H9 (cell line): ENCODE results near the gene AP2S1. TPM values are rescaled to one million over a fixed set of nuclear protein-coding genes. Genes with fewer than 3 reads are reported as not detected.

Experiments
- DNase-seq: peaks from one replicate; pipeline ENCODE4 v3.0.0-alpha.2; 2017
- H2AFZ ChIP-seq: one replicate; pipeline ENCODE4 v1.6.1; 2013; ENCODE audit warnings: mild to moderate bottlenecking, low read length, control low read depth, moderate library complexity
- H2AK5ac ChIP-seq: 2 replicates; pipeline ENCODE4 v1.6.1; 2013; ENCODE audit warnings: low read length, control low read depth, mixed read lengths; ENCODE audit not compliant: insufficient read length
- H2BK120ac ChIP-seq: one replicate; pipeline ENCODE4 v1.6.1; 2013; ENCODE audit warnings: low read depth, mild to moderate bottlenecking, low read length, control low read depth, inconsistent platforms; ENCODE audit not compliant: poor library complexity, severe bottlenecking
- H2BK12ac ChIP-seq: 2 replicates; pipeline ENCODE4 v1.6.1; 2013; ENCODE audit warnings: low read length, control low read depth, mixed read lengths, low read depth; ENCODE audit not compliant: insufficient read length
- H2BK15ac ChIP-seq: 2 replicates; pipeline ENCODE4 v1.6.1; 2013; ENCODE audit warnings: low read depth, low read length, control low read depth
- H2BK20ac ChIP-seq: one replicate; pipeline ENCODE4 v1.6.1; 2013; ENCODE audit warnings: low read depth, mild to moderate bottlenecking, low read length, control low read depth, inconsistent platforms; ENCODE audit not compliant: poor library complexity, severe bottlenecking
- H2BK5ac ChIP-seq: 2 replicates; pipeline ENCODE4 v1.6.1; 2013; ENCODE audit warnings: low read length, control low read depth, mixed read lengths; ENCODE audit not compliant: insufficient read length
- H3K14ac ChIP-seq: 2 replicates; pipeline ENCODE4 v1.6.1; 2013; ENCODE audit warnings: low read length, control low read depth; ENCODE audit not compliant: insufficient read depth
- H3K18ac ChIP-seq: 2 replicates; pipeline ENCODE4 v1.6.1; 2013; ENCODE audit warnings: low read depth, mild to moderate bottlenecking, mixed read lengths, low read length, control low read depth; ENCODE audit not compliant: insufficient read length
- H3K23ac ChIP-seq: 2 replicates; pipeline ENCODE4 v1.6.1; 2013; ENCODE audit warnings: low read length, control low read depth, mixed read lengths, low read depth; ENCODE audit not compliant: insufficient read length
- H3K23me2 ChIP-seq: 2 replicates; pipeline ENCODE4 v1.6.1; 2013; ENCODE audit warnings: low read depth, mild to moderate bottlenecking, mixed read lengths, low read length, control low read depth; ENCODE audit not compliant: insufficient read length, poor library complexity, severe bottlenecking
- H3K27ac ChIP-seq: 2 replicates; pipeline ENCODE4 v1.5.1; 2013; ENCODE audit warnings: low read length, control low read depth, mixed read lengths, low read depth; ENCODE audit not compliant: insufficient read length
- H3K27me3 ChIP-seq: 2 replicates; pipeline ENCODE4 v1.6.1; 2013; ENCODE audit warnings: low read length, control low read depth, inconsistent platforms; ENCODE audit not compliant: insufficient read depth
- H3K4ac ChIP-seq: 2 replicates; pipeline ENCODE4 v1.6.1; 2013; ENCODE audit warnings: low read depth, mild to moderate bottlenecking, control low read depth, inconsistent platforms, low read length, moderate library complexity
- H3K4me1 ChIP-seq: 2 replicates; pipeline ENCODE4 v1.6.1; 2013; ENCODE audit warnings: low read length, control low read depth, inconsistent platforms; ENCODE audit not compliant: insufficient read depth
- H3K4me2 ChIP-seq: 2 replicates; pipeline ENCODE4 v1.6.1; 2013; ENCODE audit warnings: low read length, control low read depth, mixed read lengths; ENCODE audit not compliant: insufficient read length, insufficient read depth
- H3K56ac ChIP-seq: 2 replicates; pipeline ENCODE4 v1.6.1; 2013; ENCODE audit warnings: low read depth, mild to moderate bottlenecking, mixed read lengths, low read length, control low read depth; ENCODE audit not compliant: insufficient read length
- H3K79me1 ChIP-seq: 2 replicates; pipeline ENCODE4 v1.6.1; 2013; ENCODE audit warnings: low read depth, mild to moderate bottlenecking, moderate library complexity, low read length, control low read depth, inconsistent platforms; ENCODE audit not compliant: insufficient read depth, poor library complexity, severe bottlenecking
- H3K79me2 ChIP-seq: 2 replicates; pipeline ENCODE4 v1.6.1; 2013; ENCODE audit warnings: low read length, control low read depth, inconsistent platforms; ENCODE audit not compliant: insufficient read depth
- H3K9ac ChIP-seq: 2 replicates; pipeline ENCODE4 v1.6.1; 2013; ENCODE audit warnings: low read length, control low read depth, mixed read lengths; ENCODE audit not compliant: insufficient read length; ENCODE audit errors: extremely low read depth
- H3K9me3 ChIP-seq: one replicate; pipeline ENCODE4 v1.6.1; 2013; ENCODE audit warnings: low read depth, low read length, inconsistent platforms; ENCODE audit not compliant: control insufficient read depth
- H3T11ph ChIP-seq: one replicate; pipeline ENCODE4 v1.6.1; 2013; ENCODE audit warnings: mild to moderate bottlenecking, low read length, control low read depth, inconsistent platforms
- H4K20me1 ChIP-seq: one replicate; pipeline ENCODE4 v1.6.1; 2013; ENCODE audit not compliant: control insufficient read depth, insufficient read length, insufficient read depth
- H4K5ac ChIP-seq: 2 replicates; pipeline ENCODE4 v1.6.1; 2013; ENCODE audit warnings: low read depth, mild to moderate bottlenecking, mixed read lengths, low read length, control low read depth; ENCODE audit not compliant: insufficient read length
- H4K8ac ChIP-seq: replicated peaks from 2 replicates; pipeline ENCODE4 v1.6.1; 2013; ENCODE audit warnings: low read length, control low read depth, mixed read lengths, low read depth; ENCODE audit not compliant: insufficient read length
- H4K91ac ChIP-seq: 2 replicates; pipeline ENCODE4 v1.6.1; 2013; ENCODE audit warnings: low read depth, mild to moderate bottlenecking, moderate library complexity, mixed read lengths, low read length, control low read depth; ENCODE audit not compliant: insufficient read length
- H3K27ac Mint-ChIP-seq, 3 experiments: 2 replicates in 2 of 3; 3 replicates in 1 of 3; pipeline ENCODE4 v1.8.0; 2020 to 2021; ENCODE audit warnings: mixed read lengths in 3 of 3, mild to moderate bottlenecking in 1 of 3, moderate library complexity in 1 of 3
- H3K27me3 Mint-ChIP-seq: 2 replicates; pipeline ENCODE4 v1.8.0; 2021; ENCODE audit warnings: low read depth, mild to moderate bottlenecking, moderate library complexity, mixed read lengths
- H3K36me3 Mint-ChIP-seq, 3 experiments: 2 replicates in 2 of 3; 3 replicates in 1 of 3; pipeline ENCODE4 v1.8.0; 2020 to 2021; ENCODE audit warnings: low read depth in 3 of 3, mixed read lengths in 3 of 3; ENCODE audit not compliant: insufficient read depth in 1 of 3
- H3K4me1 Mint-ChIP-seq, 2 experiments: 2 replicates each; pipeline ENCODE4 v1.8.0; 2020; ENCODE audit warnings: mixed read lengths in 2 of 2
- H3K4me3 Mint-ChIP-seq, 2 experiments: 2 replicates in 1 of 2; 3 replicates in 1 of 2; pipeline ENCODE4 v1.8.0; 2020 to 2021; ENCODE audit warnings: mild to moderate bottlenecking in 2 of 2, mixed read lengths in 2 of 2, moderate library complexity in 1 of 2
- H3K9me3 Mint-ChIP-seq, 2 experiments: 2 replicates in 1 of 2; 3 replicates in 1 of 2; pipeline ENCODE4 v1.8.0; 2020; ENCODE audit warnings: mild to moderate bottlenecking in 2 of 2, mixed read lengths in 2 of 2, moderate library complexity in 1 of 2
- WGBS: extraction: QIAGEN DNeasy Blood & Tissue Kit; methylation state at CpG from one replicate; pipeline ENCODE4 v1.1.7; 2013; ENCODE audit warnings: missing lambda C conversion rate, low lambda C conversion rate, mixed read lengths; ENCODE audit not compliant: insufficient read length; ENCODE audit errors: extremely low coverage; 5-methylcytosine and 5-hydroxymethylcytosine counted together
- total RNA-seq: library from RNA; stranded (reverse); gene quantifications from 2 replicates; pipeline ENCODE4 v1.2.1, GENCODE V29; 2021
- TF ChIP-seq, protein P1 (sequence below): fragments of 200-600 bp; sonication (generic); conservative IDR thresholded peaks from 3 replicates; pipeline ENCODE4 v1.8.0; 2021; ENCODE audit warnings: antibody characterized with exemption, mild to moderate bottlenecking

AP2S1 gene
- total RNA-seq, 1 experiment from 2014 or later: 193 TPM

- no peak overlapping the region for H3K56ac ChIP-seq
- no peak overlapping the region for H3K4ac ChIP-seq
- no peaks in the 10 kb centered on the region for H3K79me1 ChIP-seq
- peaks cover 32% of the 10 kb centered on the region; the same call in 1 of the 2 replicates for H3K79me2 ChIP-seq
- H2BK20ac ChIP-seq: no peak overlapping the region
- Mint-ChIP-seq H3K4me1 (peaks cover 18 to 30% of the 10 kb centered on the region in 2 experiments), H3K4me3 (peak overlapping the region in 1 of 2 experiments; percentile 100; a peak in 2 of 5 replicates), H3K36me3 (peaks cover 17 to 29% (median 23%) of the 10 kb centered on the region in 3 experiments), H3K9me3 (no peaks in the 10 kb centered on the region; a peak in 1 of 5 replicates), H3K27me3 (peaks cover 18% of the 10 kb centered on the region), H3K27ac (peak overlapping the region in 2 of 3 experiments; percentile 52 to 77; a peak in 2 of 7 replicates)
- peaks cover 5% of the 10 kb centered on the region; the same call in 1 of the 2 replicates for H3K4me1 ChIP-seq
- H4K91ac ChIP-seq: no peak overlapping the region
- no peaks in the 10 kb centered on the region; the same call in 1 of the 2 replicates for H3K27me3 ChIP-seq
- H3K23me2 ChIP-seq: peaks cover 23% of the 10 kb centered on the region
- no peak overlapping the region for H3K23ac ChIP-seq
- H3K14ac ChIP-seq: no peak overlapping the region
- H2BK120ac ChIP-seq: no peak overlapping the region
- H2AK5ac ChIP-seq: peak overlapping the region; percentile 43
- H2BK15ac ChIP-seq: no peak overlapping the region
- peak overlapping the region; percentile 39 for H3K18ac ChIP-seq
- no peak for DNase-seq
- no peak overlapping the region for H3K4me2 ChIP-seq
- H4K20me1 ChIP-seq: peaks cover 4% of the 10 kb centered on the region
- H3K9ac ChIP-seq: no peak overlapping the region
- no peak overlapping the region for H2BK5ac ChIP-seq
- H2AFZ ChIP-seq: no peak overlapping the region
- TF ChIP-seq, protein P1, sequence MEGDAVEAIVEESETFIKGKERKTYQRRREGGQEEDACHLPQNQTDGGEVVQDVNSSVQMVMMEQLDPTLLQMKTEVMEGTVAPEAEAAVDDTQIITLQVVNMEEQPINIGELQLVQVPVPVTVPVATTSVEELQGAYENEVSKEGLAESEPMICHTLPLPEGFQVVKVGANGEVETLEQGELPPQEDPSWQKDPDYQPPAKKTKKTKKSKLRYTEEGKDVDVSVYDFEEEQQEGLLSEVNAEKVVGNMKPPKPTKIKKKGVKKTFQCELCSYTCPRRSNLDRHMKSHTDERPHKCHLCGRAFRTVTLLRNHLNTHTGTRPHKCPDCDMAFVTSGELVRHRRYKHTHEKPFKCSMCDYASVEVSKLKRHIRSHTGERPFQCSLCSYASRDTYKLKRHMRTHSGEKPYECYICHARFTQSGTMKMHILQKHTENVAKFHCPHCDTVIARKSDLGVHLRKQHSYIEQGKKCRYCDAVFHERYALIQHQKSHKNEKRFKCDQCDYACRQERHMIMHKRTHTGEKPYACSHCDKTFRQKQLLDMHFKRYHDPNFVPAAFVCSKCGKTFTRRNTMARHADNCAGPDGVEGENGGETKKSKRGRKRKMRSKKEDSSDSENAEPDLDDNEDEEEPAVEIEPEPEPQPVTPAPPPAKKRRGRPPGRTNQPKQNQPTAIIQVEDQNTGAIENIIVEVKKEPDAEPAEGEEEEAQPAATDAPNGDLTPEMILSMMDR: no peak
- H3K27ac ChIP-seq: no peak overlapping the region
- H3T11ph ChIP-seq: no peak overlapping the region
- H3K9me3 ChIP-seq: no peaks in the 10 kb centered on the region
- H2BK12ac ChIP-seq: no peak overlapping the region
- no peak overlapping the region for H4K5ac ChIP-seq
- no CpG with 5 or more reads among the region's 9 CpGs for WGBS
- no peak overlapping the region for H4K8ac ChIP-seq
Observed at GRCh38 chr19:46788968-46789338, 61.7 kb downstream of the AP2S1 start.
